Measurements from ENCODE around the gene CTIF. TPM values are rescaled to one million over a fixed set of nuclear protein-coding genes. Genes with fewer than 3 reads are reported as not detected.

Gene CTIF
- total RNA-seq, 1 experiment from 2014 or later = 8.3 TPM

DNA sequence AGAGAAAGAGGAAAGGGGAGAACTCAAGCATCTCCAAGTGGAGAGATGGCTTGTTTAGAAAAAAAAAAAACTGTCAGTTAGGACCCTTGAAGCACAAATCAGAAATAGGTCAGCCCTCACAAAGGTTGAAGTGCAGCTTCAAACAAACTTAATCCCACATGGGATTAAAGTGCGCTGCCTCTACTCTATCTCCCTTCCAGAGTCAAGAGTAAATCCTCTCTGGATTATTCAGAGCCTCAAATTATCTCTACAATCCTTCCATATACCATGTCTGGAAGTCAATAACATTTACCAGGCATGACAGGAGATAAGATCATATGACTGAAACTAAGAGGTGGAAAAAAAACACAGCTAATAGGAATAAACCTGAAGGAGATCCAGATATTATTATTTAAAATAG is 342.1 kb downstream of the CTIF start:
- DNase-seq (ENCODE audit: low spot score) = no peak

DNA sequence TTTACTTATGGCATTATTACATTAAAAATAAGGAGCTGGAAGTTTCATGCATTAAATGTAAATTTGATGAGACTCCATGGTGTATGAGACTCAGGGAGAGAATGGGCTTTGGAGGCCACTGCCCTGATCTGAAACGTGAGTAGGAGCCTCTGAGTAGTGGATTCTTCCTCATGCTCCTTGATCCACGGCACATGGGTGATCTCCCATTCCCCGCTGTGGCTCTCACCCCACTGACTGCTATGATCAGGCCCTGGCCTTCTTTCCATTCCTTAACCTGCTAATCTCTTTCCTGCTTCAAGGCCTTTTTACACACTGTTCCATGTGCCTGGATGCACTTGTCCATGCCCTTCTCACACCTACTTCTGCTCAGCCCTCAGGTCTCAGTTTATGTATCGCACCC is 343.5 kb downstream of the CTIF start:
- DNase-seq (ENCODE audit: low spot score) = no peak

DNA sequence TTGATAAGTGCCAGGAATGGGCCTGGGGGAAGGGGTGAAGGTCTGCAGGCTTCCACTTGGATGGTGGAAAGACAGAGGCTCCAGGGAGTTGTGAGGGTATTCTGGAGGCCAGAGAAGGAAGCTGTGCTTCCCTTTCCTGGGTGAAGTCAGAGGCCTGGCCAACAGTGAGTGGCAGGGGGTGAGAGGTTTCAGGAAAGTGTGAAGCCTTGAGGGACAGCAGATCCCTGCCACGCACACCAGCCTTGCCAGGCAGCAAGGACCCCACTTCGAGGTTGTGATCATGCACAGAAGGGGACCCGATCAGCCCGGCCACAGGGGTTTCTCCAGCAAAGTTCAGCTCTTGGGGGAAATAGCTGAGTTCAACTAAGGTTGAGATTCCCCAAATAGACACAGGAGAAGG is 345.5 kb downstream of the CTIF start:
- DNase-seq (ENCODE audit: low spot score) = no peak

DNA sequence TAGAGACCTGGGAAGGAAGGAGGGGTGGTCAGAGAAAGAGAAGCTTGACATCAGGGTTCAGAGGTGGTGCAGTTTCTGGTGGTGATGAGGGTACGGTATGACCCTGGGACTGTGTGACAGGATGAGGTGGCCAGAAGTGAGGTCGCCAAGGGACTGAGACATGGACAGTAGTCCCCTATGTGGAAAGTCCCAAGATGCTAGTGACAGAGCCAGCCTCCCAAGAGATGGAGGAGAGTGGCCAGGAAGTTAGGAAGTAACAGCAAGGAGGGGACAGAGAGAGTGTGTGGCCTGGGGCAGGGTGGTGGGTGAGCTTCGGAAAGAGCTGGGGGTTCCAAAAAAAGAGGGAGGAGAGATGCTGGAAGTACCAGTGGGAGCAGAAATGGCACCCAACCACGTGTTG is 345.9 kb downstream of the CTIF start:
- DNase-seq (ENCODE audit: low spot score) = no peak

DNA sequence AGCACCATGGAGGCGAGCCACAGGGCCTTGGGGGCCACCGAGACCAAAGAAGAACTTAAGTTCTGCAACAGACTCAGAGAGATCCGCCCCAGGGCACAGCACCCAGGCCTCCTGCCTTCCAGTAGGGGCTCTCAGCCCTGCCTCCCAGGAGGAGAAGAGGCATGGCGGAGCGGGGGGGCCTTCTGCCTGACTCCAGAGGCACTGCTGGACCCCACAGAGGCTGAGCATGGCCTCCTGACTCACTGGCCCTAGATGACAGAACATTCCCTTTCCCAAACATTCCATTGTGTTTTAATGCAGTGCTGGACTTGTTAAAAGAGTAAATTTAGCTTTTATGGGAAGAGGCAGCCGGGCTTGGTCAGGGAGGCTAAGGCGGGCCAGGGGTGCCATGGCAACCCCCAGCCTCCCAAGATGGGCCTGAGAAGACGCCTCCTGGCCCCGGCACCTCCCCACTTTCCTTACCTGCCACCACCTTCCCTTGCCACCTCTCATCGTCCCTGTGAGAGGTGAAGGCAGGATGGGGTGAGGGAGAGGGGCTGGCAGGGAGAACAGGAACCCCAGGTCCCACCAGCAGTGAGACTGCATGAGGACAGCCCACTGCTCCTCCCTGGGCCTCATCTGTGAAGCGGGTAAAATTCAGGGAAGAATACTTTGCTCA is 346.6 kb downstream of the CTIF start:
- no peak for DNase-seq (ENCODE audit: low spot score)

DNA sequence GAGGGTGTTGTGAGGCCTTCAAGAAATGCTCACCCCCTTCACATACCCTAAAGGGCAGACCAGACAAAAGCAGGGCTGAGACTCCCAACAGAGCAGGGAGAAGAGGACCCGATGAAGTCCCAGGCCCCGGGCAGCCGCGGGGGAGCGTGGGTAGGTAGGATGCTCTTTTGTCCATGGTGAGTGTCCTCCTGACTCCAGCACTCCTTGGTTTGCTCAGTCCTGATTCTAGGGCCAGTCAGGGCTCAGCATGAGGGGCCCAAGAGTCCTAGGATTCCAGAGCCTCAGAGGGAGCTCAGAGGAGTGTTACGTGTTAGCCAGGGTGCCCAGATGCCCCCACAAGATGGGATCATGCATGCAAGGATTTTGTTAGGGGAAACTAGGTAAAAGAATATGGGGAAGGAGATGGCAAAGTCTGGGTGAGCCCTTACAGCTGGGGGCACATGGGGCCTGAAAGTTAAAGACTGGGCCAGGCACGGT is 347.1 kb downstream of the CTIF start:
- DNase-seq (ENCODE audit: low spot score) = no peak

DNA sequence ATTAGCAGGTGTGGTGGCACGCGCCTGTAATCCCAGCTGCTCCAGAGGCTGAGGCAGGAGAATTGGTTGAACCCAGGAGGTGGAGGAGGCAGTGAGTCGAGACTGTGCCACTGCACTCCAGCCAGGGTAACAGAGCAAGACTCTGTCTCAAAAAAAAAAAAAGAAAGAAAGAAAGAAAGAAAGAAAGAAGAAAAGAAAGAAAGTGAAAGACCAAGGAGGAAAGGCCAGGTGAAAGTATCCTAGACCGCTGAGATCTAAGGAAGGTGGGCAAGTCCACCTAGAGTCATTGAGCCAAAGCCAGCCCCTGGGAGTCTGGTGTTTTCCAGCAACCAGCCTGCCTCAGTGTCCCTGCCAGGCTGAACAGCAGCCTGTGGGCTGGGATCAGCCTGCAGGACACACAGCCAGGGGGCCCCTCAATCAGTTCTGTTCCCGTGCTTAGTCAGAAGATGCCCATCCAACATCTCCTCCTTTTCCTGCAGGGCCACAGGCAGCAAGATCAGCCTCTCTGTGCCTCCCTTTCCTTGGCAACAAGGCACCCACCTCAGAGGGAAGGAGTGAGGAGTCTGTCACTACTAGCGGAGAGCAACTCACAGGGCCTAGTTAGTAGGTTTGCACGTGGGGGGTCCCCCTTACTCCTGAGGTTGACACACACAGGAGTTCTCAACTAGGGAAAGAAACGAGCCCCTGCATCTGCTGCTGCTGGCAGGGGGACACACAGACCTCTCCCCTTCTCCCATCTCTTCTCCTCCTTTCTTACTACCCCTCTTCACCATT is 347.9 kb downstream of the CTIF start:
- no peak for DNase-seq (ENCODE audit: low spot score)

DNA sequence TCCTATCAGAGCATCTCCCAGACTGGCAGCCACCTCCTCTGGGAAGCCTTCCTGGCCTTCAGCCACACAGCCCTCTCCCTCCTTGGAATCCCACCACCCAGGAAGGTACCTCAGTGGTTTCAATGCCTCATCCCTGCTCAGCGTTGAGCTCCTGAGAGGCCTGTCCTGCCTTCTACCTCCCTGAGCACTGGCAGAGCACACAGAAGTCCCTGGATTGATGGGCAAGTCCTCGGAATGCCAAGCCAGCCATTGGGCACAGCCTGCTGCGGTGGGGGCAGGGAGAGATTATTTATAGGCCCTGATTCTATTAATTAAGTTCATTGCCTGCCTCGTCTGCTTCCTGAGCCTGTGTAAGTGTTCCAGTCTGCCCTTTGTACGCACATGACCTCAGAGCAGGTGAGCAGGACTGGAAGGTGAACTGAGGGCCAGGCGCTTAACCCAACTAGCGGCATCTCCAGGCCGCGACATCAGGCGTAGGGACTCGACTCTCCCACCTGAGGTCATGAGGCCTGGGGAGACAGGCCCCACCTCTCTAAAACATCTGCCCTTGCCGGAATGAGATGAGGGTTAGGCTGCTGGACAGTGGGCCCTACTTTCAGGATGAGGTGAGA is 348.6 kb downstream of the CTIF start:
- no peak for DNase-seq (ENCODE audit: low spot score)

DNA sequence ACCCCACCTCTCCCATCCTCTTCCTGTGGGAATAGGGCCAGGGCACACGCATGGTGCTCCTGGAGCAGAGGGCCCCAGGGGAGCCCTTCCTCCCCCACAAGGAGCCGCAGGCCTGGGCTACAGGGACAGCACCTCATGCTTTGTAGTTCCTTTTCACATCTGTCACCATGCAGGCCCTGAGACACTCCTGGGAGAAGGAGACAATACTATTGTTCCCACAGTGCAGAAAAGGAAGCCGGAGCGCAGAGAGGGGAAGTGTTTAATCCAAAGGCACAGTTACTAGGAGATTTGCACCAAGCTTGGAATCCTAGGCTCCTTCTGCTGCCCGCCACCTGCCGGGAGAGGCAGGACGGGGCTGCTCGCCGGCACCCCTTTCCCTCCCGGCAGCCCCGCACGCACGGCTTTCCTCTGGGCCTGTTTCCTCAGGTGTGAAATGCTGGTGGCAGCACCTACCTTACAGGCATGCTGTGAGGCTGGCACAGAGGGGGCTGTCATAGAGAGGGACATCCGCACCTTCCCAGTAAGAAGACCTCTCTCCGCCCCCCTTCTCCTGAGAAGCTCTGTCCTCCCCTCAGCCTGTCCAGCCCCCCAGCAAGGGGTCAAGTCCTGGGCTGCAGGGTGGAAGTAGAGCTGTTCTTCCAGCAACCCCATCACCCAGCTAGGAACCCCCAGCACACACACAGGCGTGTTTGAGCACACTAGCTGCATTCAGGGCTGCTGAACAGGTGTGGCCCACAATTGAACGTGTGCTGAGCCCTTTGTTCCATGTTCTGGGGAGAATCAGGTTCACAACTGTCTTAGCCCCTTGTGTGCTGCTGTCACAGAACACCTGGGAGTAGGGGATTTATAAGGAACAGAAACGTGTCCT is 349.3 kb downstream of the CTIF start:
- DNase-seq (ENCODE audit: low spot score) = no peak

DNA sequence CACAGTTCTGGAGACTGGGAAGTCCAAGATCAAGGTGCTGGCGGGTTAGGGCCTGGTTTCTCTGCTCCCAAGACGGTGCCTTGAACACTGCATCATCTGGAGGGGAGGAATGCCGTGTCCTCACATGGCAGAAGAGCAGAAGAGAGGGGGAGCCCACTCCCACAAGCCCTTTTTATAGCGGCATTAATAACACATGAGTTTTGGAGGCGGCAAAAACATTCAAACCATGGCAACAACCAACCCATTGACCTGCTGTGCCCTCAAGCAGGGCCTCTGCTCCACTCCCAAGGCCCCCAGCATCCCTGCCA is 349.9 kb downstream of the CTIF start:
- DNase-seq (ENCODE audit: low spot score) = no peak

DNA sequence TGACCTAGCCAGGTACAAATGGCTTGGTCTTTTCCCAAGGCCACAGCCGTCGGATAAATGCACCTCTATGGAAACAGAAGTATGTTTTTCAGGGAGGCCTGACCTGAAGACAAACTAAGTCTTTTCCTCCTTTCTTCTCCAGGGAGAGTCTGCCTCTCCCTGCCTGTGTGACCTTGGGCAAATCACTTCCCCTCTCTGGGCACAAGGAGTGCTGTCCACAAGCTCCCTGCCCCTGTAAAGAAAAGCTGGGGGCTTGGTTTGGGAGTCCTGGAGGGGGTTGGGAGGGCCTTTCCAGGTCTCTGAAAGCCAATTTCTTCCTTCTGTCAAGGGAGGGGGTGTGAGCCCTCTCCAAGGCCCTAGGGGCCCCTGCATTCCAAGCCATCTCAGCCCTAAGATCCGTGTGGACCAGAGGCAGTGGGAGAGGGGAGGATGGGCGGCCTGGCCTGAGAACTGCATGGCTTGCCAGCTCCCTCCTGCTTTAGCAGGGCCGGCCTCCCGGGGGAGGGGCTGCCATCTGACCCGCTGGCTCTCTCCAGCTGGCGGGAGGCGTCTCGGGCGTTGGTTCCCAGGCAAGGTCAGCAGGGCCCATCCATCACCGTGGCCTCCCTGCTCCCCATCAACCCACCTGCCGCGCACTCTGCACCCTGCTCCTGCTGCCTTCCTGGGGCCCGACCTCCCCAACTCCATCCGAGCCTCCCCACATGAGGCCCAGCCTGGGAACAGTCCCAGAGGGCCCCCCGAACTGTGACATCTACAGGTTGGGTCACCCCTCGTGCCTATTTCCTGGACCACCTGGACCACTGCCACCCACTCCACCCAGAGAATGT is 350.5 kb downstream of the CTIF start:
- DNase-seq (ENCODE audit: low spot score) = no peak

DNA sequence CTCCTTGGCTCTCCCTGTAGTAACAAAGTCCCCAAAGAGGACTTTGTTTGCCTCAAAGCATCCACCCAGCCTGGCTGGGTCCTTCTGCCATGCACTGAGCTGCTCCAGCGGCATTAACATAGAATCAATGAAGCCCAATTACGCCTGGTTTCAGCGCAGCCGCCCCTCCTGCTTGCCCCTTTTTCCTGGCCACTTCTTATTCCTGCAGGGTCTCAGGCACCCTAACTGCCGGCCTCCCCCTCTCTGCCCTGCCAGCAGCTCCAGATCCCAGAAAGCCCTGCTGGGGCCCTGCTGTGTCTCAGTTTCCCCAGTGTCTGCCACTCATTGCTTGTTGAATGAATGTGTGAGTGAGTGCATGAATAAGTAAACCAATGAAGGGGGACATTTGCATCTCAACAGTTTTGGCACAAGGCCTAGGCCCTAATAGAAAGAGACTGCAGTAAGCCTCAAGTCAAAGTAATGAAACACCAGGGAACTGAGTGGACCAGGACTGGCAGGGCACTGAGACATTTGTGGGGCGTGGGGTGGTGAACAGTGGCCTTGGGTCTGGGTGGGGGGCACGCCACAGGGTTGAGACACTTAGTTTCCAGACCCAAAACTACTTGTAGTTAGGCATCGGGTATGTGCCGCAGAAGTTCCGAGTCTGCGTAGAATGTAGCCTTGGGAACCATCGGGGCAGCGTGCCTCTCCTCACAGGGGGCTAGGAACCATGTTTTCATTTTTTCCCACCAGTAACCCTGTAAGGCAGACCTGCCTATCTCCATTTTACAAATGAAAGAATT is 351.3 kb downstream of the CTIF start:
- DNase-seq (ENCODE audit: low spot score) = no peak

DNA sequence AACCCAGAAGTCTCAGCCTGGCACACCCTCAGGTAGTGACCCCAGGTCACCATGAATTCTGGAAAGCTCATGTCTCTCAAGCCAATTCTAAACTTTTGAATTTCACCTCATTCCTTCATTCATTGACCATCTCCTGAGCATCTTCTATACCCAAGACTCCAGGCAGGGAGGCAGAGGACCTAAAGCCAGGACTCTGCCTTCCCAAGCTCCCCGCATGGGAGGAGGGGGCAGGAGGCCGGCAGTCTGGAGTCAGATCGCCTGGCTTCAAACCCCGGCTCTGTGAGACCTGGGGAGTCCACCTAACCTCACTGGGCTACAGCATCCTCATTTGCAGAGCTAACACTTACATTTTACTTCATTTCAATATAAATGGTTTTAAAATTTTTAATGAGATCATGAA is 352.9 kb downstream of the CTIF start:
- DNase-seq (ENCODE audit: low spot score) = no peak

DNA sequence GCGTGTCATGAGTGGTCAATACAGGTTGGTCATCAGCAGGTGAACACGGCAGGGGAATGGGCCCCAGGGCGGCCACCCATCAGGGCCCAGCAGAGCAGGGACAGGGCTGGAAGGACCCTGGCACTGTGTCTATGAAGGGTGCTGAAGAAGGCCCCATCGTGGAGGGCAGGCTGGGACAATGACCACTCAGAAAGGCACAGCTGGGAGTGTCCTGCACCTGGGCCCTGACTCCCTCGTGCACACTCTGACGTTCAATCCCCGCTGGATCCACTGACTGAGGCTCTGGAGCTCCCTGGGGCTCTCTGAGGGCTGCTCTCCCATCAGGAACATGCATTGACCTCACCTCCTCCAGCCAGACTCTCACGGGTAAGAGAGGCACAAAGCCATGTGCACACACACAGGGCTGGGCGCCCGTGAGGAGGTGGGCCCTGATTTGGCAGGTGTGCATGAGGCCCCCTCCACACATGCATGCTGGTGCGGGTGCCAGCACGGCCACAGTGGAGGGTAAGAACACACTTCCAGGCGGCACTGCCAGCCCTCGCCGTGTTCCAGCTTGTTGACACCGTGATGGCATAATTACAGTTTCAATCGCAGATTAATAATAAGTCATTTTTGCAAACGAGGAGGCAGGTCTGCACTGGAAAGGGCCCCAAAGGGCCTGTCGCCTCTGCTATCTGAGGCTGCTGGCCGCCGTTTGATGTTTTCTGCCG is 353.5 kb downstream of the CTIF start:
- DNase-seq (ENCODE audit: low spot score) = no peak

DNA sequence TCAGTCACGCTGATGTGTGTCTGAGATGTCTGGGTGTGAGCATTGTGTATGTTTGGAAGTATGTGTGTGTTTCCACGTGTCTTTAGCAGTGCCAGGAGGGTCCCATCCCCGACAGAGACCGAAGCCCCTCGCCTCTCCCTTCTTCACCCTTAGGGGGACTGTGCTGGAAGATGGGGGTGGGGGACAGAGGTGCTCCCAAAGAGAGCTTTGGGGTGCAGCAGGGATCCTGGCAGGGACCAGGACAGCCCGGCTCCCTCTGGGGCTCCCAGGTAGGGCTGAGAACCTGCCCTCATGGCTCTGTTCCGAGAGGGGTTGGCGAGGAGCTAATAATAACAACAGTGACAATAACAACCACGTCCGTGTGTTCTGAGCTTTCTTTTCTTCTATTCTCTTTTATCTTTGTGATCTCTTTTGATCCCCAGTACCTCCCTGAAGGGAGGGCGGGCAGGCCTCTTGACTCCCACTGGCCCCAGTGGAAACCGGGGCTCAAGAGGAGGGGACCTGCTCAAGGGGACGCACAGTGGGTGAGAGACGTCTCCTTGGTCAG is 354.3 kb downstream of the CTIF start:
- DNase-seq (ENCODE audit: low spot score) = no peak

DNA sequence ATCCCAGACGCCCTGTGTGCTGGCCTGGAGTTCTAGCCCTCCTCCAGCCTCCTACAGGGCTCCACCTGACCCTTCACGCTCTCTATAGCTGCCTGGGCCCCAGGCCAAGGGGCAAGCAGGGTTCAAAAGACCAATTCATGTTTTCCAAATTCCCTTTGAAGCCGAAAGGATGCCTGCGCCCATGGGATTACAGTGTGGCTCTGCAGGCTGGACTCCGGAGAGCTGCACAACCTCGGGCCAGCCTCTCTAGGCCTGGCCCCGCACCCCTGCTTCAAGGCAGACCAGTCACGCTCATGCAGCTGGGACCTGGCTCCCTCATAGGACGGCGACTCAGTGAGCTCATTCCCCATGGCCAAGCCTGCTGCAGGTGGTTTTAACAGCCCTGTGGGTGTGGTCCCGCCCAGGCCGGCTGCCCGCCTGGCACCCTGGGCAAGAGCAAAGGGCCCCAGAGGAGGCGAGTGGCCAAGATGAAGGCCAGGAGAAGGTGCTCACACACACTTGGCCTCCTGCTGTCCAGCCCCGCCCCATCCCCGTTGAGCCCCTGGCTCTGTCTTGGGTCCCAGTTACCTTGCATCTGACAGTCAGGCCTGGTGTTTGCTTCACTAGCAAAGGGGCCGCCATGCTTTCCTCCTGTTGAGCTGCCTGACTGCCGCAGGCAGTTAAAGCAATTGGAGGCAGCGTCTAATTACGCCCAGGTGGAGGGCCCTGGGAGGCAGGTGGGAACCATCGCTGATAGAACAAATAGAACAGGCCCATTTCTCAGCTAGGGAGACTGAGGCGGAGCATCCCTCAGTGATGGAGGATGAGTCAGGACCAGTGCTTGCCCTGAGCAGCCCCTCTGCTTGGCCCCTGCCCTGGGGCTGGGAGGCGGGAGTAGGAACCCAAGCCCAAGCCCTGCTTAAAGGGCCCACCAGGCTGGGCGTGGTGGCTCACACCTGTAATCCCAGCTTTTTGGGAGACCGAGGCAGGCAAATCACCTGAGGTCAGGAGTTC is 355.1 kb downstream of the CTIF start:
- no peak for DNase-seq (ENCODE audit: low spot score)

DNA sequence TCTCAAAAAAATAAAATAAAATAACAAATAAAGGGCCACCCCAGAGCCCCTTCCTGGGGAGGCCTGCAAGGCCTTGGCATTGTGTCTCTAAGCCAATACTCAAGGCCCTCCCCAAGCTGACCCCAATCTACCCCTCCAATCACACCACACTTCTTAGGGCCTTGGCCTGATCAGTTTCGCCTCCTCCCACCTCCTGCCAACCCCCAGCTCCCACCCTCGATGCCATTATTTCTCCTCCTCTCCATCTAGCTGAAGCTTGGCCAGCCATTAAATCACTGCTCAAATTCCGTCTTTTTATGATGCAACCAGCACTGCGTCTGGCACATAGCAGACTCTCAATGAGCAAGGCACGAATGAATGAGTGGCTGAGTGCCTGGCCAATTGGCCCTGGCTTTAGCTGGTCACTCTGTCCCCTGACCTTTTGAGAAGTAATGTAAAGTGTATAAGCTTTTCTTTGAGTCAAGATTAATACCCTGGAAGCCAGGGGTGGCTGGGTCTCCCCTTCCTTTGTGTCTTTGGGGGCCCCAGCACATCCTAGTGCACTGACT is 356.0 kb downstream of the CTIF start:
- no peak for DNase-seq (ENCODE audit: low spot score)

DNA sequence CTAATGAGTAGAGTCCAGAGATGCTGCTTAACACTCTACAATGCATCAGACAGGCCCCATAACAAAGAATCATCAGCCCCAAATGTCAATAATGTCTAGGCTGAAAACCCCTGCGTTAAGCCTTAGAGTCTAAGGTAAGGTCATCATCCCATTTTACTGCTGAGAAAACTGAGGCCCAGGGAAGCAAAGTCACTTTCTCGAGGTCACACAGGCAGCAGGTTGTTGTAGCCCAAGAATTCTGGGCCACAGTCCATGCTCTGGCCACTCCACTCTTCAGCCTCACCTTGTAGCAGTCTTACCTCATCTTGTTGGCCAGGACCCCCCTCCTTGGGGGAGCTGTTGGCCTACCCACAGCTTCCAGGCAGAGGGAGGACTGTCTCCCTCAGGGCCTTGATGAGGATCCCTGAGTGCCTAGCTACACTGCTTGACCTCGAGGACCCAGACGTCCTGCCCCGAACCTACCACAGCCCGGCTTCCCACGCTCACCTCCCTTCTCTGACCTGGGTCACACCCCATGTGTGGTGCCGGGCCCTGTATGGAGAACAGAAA is 357.6 kb downstream of the CTIF start:
- DNase-seq (ENCODE audit: low spot score) = no peak

All from HT-29 (cell line).